Stimulated activated CD4-positive, alpha-beta T cell treated with anti-CD3 and anti-CD28 coated beads, Interleukin-12 subunit alpha, Interleukin-12 subunit beta, amount 100 ng/mL, for 24 hours (primary cell): ENCODE data around the gene ARL6.
A peak's percentile ranks its signal among the peaks of the same experiment; 100 is the strongest.

Experiments used
- DNase-seq, 2 experiments: peaks; one replicate each; pipeline ENCODE4 v3.0.0-alpha.2; 2020; ENCODE audit warnings: low read depth in 2 of 2

ARL6 gene, protein sequence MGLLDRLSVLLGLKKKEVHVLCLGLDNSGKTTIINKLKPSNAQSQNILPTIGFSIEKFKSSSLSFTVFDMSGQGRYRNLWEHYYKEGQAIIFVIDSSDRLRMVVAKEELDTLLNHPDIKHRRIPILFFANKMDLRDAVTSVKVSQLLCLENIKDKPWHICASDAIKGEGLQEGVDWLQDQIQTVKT

DNA sequence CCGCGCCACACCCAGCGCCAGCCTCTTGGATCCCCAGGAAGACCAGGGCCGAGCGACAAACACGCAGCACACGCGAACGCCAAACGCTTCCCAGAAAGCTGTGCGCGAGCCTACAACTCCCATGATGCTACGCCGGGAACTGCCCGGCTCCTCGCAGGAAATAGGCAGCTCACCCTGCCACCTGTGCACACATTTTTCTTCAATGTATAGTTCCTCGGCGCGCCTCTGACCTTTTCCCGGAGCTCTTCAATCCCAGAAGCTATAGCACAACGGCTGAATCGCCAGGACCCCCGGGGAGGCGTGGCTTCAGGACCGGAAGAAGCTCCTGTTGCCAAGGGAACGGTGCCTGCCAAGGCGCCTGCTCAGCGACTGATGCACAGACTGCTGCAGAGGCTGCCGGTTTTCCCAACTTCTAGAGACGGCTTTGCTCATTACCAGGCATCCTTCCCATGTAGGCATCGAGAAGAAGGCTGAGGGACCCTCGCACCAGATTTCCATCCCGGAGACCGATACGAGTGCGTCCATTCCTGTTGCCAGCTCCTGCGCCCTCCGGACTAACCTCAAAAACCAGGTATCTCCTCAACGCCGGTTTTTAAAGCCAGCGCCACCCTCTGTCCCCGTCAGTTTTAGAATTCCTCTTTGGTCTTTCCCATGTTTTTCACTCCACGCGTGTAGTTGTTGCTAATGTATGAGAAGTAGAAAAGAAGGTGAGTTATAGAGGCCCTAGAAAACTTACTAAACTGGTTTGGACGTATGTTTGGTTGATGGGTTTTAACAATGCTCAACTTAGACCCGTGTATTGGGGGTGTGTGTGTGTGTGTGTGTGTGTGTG is at the start of gene ARL6:
ARL6 (plus strand) TSS at position 352 of the 832 bp plus-strand sequence. CDS start 3,350 bp downstream, outside the sequence.
- peak; percentile 51 to 64 for DNase-seq

DNA sequence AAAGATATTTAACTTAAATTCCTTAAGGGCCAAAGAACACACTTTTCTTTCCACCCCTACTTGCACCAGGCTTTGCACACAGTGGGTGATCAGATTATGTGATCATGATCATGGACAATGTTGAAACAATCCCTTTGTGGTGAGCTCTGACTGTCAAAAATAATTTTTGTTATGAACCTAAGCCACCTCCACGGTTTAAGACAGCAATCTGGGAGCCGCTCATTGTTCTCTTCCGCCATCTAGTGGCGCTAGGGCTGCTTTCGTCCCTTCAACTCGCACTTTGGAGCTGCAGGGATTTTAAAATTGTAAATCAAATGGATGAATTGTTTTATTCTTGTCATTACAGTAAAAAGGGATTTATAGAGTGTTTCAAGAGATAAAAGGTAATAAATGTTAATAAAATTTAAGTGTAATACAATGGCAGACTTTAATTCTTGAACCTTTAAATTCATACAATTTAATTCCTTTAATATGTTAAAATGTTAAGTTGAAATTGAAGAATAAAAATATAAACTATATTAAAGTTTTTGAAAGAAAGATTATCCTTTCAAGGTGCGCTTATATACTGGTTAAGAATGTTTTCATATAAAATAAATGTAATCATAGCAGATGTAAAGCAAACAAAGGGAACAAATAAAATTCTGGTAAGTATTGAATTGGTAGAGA is 45.3 kb upstream of the ARL6 start:
- peak; percentile 24 to 50 for DNase-seq

DNA sequence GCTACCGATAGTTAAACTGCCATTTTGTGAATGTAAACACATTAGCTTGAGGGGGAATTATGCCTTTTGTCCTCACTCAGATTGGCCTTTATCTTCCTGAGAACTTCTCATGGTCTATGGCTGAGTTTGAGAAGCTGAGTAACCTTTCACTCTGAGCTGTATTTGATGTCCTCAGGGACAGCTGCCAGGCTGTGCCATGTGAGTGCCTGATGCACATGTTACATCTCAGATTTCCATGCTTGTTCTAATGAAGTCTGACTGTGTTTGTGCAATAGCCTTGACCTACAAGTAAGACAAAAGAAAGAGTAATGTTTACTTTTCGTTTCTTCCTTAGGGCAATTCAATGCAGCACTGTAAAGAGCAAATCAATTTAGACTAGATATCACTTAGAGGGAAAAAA is 44.1 kb upstream of the ARL6 start:
- DNase-seq: no peak

DNA sequence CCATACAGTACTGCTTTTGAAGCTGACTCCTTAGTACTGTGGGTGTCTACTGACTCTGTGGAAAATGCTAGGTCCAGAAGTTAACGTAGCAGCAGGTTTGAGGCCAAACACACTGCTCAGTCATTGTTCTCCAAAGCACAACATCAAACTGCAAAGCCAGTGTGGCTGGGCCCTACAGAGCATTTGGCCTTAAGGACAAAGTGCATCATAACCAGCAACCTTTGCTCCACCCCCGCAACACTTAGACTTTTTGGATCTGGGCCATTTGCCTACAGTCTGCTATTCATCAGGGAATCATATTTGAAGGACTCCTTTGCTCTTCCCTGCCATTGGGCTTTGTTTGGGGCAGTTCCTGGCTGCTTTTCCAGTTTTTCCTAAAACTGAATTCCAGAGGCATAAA is 43.1 kb upstream of the ARL6 start:
- DNase-seq: no peak

DNA sequence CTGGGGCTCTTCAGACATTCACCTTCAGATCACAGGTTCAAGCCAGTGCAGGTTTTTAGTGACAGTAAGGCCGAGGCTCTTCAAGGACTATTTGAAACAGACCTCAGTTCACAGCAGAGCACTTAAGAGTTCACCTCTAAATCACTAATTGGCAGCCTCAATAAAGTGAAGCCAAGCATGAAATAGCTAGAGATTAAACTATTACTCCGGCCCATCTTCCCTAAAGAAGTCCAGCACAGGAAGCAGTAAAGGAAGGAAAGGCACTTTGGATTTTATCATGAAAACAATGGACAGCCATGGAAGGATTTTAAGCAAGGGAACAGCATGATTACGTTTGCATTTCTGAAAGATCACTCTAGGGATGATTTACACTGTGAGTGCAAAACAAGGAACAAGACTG is 27.6 kb upstream of the ARL6 start:
- DNase-seq: no peak

DNA sequence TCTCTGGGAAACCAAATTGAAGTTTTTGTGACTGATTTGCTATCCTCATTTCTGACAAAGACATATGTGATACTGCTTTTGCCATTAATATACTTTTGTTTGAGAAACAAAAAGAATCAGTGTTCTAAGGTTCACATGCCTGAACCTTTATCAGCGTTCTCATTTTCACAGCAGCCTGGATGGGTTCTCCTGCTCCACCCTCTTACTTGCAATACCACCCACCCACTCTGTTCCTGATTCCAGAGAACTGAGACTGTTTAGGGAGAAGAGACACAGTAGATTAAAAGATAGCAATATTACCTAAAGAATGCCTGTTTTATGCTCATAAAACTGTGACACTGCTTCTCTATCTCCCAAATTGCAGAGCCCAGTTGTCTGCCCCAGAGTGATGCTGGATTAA is 25.8 kb upstream of the ARL6 start:
- no peak for DNase-seq

DNA sequence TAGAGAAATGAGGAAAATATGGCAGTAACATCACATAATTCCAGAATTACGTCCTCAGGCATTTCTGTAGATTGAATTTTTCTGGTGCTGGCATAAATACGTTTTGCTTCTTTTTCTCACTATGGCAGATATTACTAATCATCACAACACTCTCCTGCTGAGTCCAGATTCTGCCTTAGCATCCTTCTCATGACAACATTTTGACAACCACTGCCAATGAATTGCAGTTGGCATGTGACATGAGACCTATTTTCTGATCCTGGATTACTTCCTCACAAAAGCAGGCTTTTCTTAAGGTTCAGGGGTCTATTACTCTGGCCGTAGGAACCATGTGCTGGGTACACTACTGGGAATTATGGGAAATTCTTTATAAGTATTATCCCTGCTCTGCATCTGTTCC is 22.5 kb upstream of the ARL6 start:
- DNase-seq: no peak

DNA sequence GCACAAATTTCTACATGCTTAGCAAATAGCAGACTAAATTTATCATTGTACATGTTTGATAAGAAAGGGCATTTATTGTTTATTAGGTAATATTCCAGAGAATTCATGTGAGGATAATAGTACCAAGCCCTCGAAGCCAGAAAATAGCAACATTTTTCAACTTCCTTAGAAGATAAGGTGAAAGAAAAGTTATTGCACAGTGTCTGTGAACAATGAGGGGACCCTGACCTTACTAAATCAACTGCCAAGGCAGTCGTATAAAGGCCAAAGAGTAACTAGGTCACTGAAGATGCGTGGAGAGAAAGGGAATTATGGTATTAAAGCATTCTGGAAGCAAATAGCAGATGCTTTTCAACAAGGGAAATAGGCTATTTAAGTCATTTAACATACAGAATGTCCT is 20.3 kb upstream of the ARL6 start:
- no peak for DNase-seq

DNA sequence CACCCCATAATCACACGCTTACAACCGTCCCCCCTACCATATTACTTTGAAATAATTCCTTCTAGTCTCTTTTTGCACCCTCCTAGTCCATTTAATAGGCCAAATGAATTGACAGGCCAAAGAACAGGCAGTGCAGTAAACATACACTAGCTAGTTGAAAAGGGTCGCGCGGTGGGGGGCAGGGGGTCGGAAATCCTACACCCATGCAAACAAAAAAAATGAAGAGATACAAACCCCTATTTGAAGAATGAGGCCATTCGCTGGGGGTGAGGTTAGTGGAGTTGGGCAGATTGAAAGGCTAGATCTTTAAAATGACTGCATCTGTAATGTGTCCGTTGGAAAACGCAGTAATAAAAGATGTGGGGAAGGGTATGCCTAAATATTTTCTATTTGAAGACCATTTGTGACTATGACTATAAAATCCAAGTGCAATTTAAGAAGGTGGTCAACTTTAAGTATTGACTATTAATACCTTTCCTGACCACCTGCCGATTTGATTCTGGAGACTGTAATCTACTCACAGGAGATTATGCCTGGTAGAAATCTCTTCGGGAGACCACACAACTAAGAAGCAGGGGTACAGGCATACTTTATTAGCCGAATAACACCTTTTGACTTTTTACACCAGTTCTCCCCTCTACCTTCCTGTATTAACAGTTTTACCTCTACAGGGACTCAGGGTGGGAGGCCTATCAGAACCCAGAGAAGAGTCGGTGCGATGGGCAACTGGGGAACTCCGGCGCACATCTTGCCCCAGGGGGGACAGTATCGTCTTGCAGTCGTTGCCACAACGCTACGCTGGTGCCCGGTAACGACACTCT is 762 bp upstream of the ARL6 start:
- no peak for DNase-seq

DNA sequence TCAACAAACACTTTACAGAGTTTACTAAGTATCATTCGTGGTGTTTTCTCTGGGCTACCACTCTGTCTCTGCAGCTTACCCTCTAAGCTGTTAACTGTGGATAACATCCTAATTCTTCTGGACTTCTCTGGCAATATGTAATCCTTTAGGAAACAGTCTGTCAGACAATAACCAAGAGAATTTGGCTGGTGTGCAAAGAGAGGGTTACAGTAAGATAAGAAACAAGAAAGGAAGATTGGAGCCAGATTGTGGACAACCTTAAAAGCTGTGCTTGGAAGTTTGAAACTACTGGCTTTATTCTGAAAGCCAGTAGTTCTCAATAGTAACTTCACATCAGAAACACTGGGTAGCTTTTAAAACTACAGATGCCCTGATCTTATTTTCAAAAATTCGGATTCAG is 778 bp downstream of the ARL6 start:
- no peak for DNase-seq

DNA sequence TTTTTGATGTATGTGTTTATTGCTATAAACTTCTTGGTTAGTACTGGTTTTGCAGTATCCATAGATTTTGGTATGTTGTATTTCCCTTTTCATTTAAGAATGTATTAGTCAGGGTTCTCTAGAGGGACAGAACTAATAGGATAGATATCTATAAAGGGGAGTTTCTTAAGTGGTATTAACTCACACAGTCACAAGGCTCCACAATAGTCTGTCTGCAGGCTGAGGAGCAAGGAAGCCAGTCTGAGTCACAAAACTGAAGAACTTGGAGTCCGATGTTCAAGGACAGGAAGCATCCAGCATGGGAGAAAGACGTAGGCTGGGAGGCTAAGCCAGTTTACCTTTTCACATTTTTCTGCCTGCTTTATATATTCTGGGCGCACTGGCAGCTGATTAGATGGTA is 8.4 kb downstream of the ARL6 start:
- DNase-seq: no peak

DNA sequence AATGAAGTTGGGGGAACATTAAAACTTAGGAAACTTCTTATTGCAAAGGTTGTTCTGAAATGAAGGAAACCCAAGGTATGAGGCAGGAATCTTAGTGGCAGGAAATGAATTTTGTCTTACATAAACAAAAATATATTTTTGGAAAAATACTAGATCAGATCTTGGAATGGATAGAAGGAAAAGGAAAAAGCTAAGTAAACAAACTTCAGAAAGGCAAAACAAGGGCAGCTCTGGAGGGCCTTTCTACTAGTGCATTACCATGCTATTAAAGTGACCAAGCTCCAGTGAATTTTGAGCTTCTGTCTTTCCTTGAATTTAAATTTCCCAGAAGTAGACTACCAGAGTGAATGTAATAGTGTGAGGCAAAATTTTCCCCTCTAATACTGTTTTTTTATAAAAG is 13.6 kb downstream of the ARL6 start:
- DNase-seq: no peak

DNA sequence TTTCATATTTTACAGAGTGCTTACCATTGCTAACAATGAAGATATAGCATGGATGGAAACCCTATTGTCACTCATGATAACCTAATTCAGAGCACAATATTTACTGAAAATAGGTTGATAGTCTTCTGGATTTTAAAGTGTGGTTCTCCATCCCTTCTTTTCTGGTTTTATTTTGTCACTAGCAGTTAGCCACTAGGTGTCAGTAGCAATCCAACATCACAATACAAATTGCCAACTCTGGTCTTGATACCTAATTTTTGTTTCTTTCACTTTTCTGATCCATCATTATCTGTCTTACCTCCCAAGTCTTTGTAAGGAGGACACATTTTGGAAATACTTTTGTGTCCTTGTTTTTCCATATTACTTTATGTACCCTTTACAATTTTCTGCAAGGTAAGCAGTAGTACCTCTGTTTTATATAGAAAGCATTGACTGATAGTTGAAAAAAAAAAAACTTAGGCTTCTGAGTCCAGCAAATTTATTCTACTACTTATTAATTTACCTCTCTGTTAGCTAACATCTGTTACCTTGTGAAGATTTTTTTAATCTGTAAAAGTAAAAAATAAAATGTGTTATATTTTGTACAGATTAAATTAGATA is 29.0 kb downstream of the ARL6 start:
- DNase-seq: no peak

DNA sequence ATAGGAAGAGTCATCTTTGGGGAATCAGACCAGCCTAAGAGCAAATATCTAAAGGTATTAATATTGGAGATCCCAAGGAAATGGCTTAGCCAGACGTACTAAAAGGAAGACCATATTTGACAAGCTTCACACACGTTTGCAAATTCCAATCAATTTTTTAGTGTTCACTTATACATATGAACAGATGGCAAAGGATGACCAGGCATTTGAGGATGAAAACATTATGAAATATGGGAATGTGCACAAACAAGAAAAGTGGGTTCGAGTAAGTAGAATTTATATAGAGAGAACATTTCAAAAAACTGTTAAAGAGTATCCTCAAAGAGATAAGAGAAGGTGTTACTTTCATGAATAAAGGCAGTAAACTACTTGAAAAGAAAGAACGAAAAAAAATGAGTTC is 31.4 kb downstream of the ARL6 start:
- DNase-seq: no peak

DNA sequence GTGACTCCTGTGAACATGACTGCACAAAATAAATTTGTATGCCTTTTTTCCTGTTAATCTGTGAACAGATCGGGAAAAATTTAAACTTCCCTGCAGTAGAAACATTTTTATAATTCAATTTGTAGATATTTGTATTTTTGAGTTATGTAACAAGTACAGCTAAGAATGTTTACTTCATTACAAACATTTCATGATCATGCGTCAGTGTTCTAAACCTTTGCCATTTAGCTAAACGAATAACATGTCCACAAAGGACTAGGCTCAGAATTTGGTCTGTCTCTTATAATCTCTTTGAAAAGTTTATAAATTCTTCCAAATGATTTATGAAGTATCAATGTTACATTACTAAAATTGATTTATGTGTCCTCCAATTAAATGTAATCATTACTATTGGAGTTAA is 39.9 kb downstream of the ARL6 start:
- DNase-seq: no peak

DNA sequence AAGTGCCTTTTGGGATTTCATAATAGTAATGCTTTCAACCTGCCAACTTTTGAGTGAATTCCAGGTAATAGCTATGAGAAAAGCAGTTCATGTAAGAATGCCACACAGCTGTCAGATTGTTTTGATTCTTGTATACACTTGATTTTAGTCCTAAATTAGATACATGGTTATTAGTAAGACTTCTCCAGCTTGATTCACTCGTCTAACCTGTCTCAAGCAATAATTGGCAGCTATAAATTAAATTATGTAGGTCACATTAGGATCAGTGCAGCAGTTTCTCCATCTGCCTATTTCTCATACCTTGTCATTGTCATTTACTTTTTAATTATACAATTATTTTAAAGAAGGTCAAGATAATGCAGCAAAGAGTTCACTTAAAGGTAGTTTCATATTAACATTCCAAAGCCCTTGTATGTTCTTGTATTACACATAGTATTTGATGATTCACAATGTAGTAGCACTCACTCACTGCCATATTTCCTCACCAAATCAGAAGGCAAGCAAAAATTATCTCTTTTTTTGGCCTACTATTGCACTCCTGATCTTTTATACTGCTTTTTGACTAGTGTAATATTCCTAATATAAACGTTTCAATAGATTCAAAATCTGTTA is 46.3 kb downstream of the ARL6 start:
- DNase-seq: no peak

DNA sequence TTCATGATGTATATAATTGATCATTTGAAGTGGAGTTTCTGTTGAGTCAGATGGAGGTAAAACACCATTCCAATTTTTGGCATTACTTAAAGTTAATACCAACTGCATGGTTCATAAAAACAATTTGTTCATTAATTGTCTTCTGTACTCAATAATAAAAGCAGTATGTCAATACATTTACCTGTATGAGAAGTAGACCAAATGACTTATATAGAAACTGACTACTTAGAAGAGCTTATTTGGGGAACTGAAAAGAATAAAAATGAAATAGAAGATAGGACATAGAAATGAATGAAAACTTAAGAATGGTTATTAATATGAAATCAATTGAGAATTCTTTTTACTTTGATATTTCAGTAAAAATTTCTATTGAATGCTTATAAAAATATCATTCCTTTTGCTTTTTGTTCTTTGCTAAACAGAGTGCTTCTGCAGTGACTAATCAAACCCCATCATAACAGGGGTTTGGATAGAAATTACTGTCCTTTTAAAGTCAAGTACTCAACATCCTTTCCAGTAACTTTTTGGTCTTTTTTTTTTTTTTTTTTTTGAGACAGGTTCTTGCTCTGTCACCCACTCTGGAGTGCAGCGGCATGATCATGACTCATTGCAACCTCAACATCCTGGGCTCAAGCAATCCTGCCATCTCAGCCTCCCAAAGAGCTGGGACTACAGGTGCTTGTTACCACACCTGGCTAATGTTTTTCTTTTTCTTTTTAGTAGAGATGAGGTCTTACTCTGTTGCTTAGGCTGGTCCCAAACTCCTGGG is 50.8 kb downstream of the ARL6 start:
- DNase-seq: no peak

DNA sequence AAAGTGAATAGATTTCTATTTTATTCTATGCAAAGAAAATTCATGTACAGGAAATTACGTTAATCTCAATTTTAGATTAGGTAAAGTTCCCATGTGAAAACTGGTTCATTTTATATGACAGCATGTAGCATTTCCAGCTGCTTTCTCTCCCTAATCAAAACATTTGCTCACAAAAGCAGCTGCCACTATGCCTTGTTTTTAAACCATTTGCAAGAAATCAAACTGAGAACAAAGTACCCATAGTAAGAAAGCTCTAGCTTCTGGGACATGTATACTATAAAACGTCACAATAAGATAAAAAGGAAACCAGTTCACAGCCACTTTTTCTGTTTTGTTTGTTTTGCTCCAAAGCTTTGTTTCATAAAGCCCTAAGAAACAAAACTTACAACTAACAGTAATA is 52.3 kb downstream of the ARL6 start:
- DNase-seq: no peak

DNA sequence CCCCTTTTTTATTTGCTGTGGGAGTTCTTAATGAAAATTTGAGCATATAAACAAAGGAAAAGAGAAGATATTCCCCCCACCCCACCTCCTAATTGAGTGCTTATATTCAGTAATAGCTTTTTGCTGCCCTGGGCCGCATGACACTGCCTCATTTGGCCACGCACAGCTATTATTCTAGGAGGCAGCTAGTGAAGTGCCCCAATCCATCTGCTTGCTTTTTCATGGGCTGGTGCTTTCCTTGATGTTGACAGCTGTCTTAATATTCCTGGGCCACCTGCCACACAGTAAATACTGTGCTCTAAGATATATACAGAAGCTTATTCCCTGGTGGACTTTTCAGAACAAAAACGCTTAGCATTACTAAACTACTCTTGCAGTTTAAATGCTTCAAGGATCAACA is 53.4 kb downstream of the ARL6 start:
- no peak for DNase-seq

DNA sequence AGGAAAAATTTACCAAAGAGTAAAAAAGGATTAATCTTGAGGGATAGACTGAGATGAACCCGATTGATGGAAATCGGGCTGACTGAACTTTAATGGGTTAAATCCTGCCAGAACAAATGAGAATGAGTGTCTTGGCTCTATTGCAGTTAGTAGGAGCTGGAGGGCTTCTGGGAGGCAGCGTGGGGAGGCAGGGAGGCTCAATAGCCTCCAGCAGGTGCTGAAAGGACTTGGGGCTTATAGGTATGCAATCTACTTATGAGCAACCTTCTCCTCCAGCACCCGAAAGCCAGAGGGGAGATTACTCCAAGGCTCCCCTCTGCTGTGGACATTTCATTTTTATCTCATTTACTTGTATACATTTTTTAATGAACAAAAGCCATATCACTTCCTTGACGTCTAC is 56.2 kb downstream of the ARL6 start:
- no peak for DNase-seq
